NCI-H187 treated with DMSO at 0.1 percent for 48 hours (cell line): ENCODE results near the gene TSPYL2.

Experiments used
- DNase-seq: peaks from one replicate; lab custom pipeline; 2025; lab: John Stamatoyannopoulos, UW

Gene TSPYL2

GRCh38 chrX:53080628-53081580 lies 1.3 kb upstream of the TSPYL2 start:
- DNase-seq = no peak

- DNase-seq = no peak
Observed at GRCh38 chrX:53082773-53083616, 828 bp downstream of the TSPYL2 start.

GRCh38 chrX:53084043-53084570 lies 1.9 kb downstream of the TSPYL2 start:
- no peak for DNase-seq

GRCh38 chrX:53084863-53085262 lies 2.7 kb downstream of the TSPYL2 start:
- DNase-seq = no peak

- DNase-seq = no peak
Observed at GRCh38 chrX:53085661-53086229, 3.6 kb downstream of the TSPYL2 start.

- DNase-seq = no peak
Observed at GRCh38 chrX:53086464-53086863, 4.3 kb downstream of the TSPYL2 start.

GRCh38 chrX:53087388-53087831 lies 5.2 kb downstream of the TSPYL2 start:
- DNase-seq = no peak

- peak; percentile 6 for DNase-seq
Observed at GRCh38 chrX:53088136-53088974, 6.2 kb downstream of the TSPYL2 start.

GRCh38 chrX:53089224-53089842 lies 7.2 kb downstream of the TSPYL2 start:
- DNase-seq = peak; percentile 24

GRCh38 chrX:53089925-53090324 lies 7.8 kb downstream of the TSPYL2 start:
- no peak for DNase-seq

GRCh38 chrX:53091354-53091753 lies 9.2 kb downstream of the TSPYL2 start:
- DNase-seq = no peak

GRCh38 chrX:53093177-53093655 lies 11.0 kb downstream of the TSPYL2 start:
- no peak for DNase-seq

- DNase-seq = peak; percentile 26
Observed at GRCh38 chrX:53093748-53094581, 11.8 kb downstream of the TSPYL2 start, which contains the start of gene KANTR. Gene KANTR, plus strand, starts transcription at chrX:53094142. Its CDS starts 30,131 bp downstream, at chrX:53124273.

- no peak for DNase-seq
Observed at GRCh38 chrX:53094582-53094905, 12.4 kb downstream of the TSPYL2 start.

- DNase-seq = no peak
Observed at GRCh38 chrX:53095796-53096195, 13.6 kb downstream of the TSPYL2 start.

- DNase-seq = no peak
Observed at GRCh38 chrX:53114864-53115549, 32.8 kb downstream of the TSPYL2 start.

GRCh38 chrX:53115550-53115874 lies 33.3 kb downstream of the TSPYL2 start:
- DNase-seq = no peak

- DNase-seq = no peak
Observed at GRCh38 chrX:53116101-53116500, 33.9 kb downstream of the TSPYL2 start.

GRCh38 chrX:53122013-53122412 lies 39.8 kb downstream of the TSPYL2 start:
- no peak for DNase-seq
